ENCODE measurements around the gene B9D1. TPM values are rescaled to one million over a fixed set of nuclear protein-coding genes. Genes with fewer than 3 reads are reported as not detected.

Gene B9D1
- total RNA-seq, 2 experiments from 2014 or later = 21.1 to 38.1 TPM

GRCh38 chr17:19410875-19411620 lies 48.5 kb upstream of the B9D1 start, which contains the start of gene RNF112:
Gene RNF112, plus strand, starts transcription at chr17:19411232. Its CDS starts 177 bp downstream, at chr17:19411409.
- no peak within 1 kb of the TSS for H3K4me2 ChIP-seq (ENCODE audit: low read length)
- H3K9me2 ChIP-seq (ENCODE audit: insufficient read depth, low read length) = no peaks in the 10 kb centered on the region
- H3K9me3 ChIP-seq (ENCODE audit: low read length) = no peaks in the 10 kb centered on the region
- no peak within 1 kb of the TSS for H3K4me3 ChIP-seq (ENCODE audit: low read depth, low read length, poor library complexity, severe bottlenecking)
- POLR2A ChIA-PET = interaction anchor here (0.6 to 1.0 kb wide), 2 partner anchors 9 to 36 kb away, joined by 3 to 4 read pairs; no protein-coding TSS in a partner anchor
- BruUV-seq (replicated peaks) = no TSS peak
- H3K36me3 ChIP-seq (ENCODE audit: insufficient read depth, low read length) = no peaks in the 10 kb centered on the region
- H3K4me1 ChIP-seq (ENCODE audit: insufficient read depth, low read length, poor library complexity, severe bottlenecking) = no peaks in the 10 kb centered on the region
- intact Hi-C loops (cut with micrococcal nuclease; ENCODE audit: unreplicated experiment) = no loop called here
- TF ChIP-seq EZH2phosphoT487 (IDR thresholded peaks at IDR 0.05; ENCODE audit: borderline replicate concordance, low read depth, low read length) (no peak), CTCF (conservative IDR thresholded peaks at IDR 0.05; ENCODE audit: low read length) (no peak)
- no peak for DNase-seq (ENCODE audit: low spot score)
- no peaks in the 10 kb centered on the region for H4K20me1 ChIP-seq (ENCODE audit: insufficient read depth, low read length)
- no peak within 1 kb of the TSS for H2AFZ ChIP-seq (ENCODE audit: low read length)
- H3K27ac ChIP-seq (ENCODE audit: low read depth, low read length, poor library complexity, severe bottlenecking) = no peak within 1 kb of the TSS
- CTCF ChIA-PET (ENCODE audit: unreplicated experiment) = no interaction called here
- H3K79me2 ChIP-seq (ENCODE audit: insufficient read depth, low read depth, low read length) = no peaks in the 10 kb centered on the region

GRCh38 chr17:19410091-19410490 lies 47.6 kb upstream of the B9D1 start:
- TF ChIP-seq EZH2phosphoT487 (IDR thresholded peaks at IDR 0.05; ENCODE audit: borderline replicate concordance, low read depth, low read length) (no peak), CTCF (conservative IDR thresholded peaks at IDR 0.05; ENCODE audit: low read length) (no peak)
- no peak for DNase-seq (ENCODE audit: low spot score)
- no peaks in the 10 kb centered on the region for H3K9me2 ChIP-seq (ENCODE audit: insufficient read depth, low read length)
- H4K20me1 ChIP-seq (ENCODE audit: insufficient read depth, low read length) = no peaks in the 10 kb centered on the region
- no peak overlapping the region for H2AFZ ChIP-seq (ENCODE audit: low read length)
- no peaks in the 10 kb centered on the region for H3K9me3 ChIP-seq (ENCODE audit: low read length)
- intact Hi-C loops (cut with micrococcal nuclease; ENCODE audit: unreplicated experiment) = no loop called here
- H3K4me3 ChIP-seq (ENCODE audit: low read depth, low read length, poor library complexity, severe bottlenecking) = no peak overlapping the region
- CTCF ChIA-PET (ENCODE audit: unreplicated experiment) = no interaction called here
- POLR2A ChIA-PET = no interaction called here
- H3K4me1 ChIP-seq (ENCODE audit: insufficient read depth, low read length, poor library complexity, severe bottlenecking) = no peaks in the 10 kb centered on the region
- H3K27ac ChIP-seq (ENCODE audit: low read depth, low read length, poor library complexity, severe bottlenecking) = no peak overlapping the region
- no TSS peak for BruUV-seq (replicated peaks)
- no peaks in the 10 kb centered on the region for H3K79me2 ChIP-seq (ENCODE audit: insufficient read depth, low read depth, low read length)
- H3K4me2 ChIP-seq (ENCODE audit: low read length) = no peak overlapping the region
- no peaks in the 10 kb centered on the region for H3K36me3 ChIP-seq (ENCODE audit: insufficient read depth, low read length)

GRCh38 chr17:19409509-19409908 lies 47.0 kb upstream of the B9D1 start:
- no peaks in the 10 kb centered on the region for H3K79me2 ChIP-seq (ENCODE audit: insufficient read depth, low read depth, low read length)
- H3K27ac ChIP-seq (ENCODE audit: low read depth, low read length, poor library complexity, severe bottlenecking) = no peak overlapping the region
- no peaks in the 10 kb centered on the region for H3K36me3 ChIP-seq (ENCODE audit: insufficient read depth, low read length)
- no peaks in the 10 kb centered on the region for H3K4me1 ChIP-seq (ENCODE audit: insufficient read depth, low read length, poor library complexity, severe bottlenecking)
- no peaks in the 10 kb centered on the region for H4K20me1 ChIP-seq (ENCODE audit: insufficient read depth, low read length)
- POLR2A ChIA-PET = no interaction called here
- no peaks in the 10 kb centered on the region for H3K9me2 ChIP-seq (ENCODE audit: insufficient read depth, low read length)
- no peaks in the 10 kb centered on the region for H3K9me3 ChIP-seq (ENCODE audit: low read length)
- H3K4me2 ChIP-seq (ENCODE audit: low read length) = no peak overlapping the region
- no peak for TF ChIP-seq CTCF (conservative IDR thresholded peaks at IDR 0.05; ENCODE audit: low read length)
- TF ChIP-seq EZH2phosphoT487 (IDR thresholded peaks at IDR 0.05; ENCODE audit: borderline replicate concordance, low read depth, low read length) = no peak
- CTCF ChIA-PET (ENCODE audit: unreplicated experiment) = no interaction called here
- BruUV-seq (replicated peaks) = no TSS peak
- H2AFZ ChIP-seq (ENCODE audit: low read length) = no peak overlapping the region
- no peak overlapping the region for H3K4me3 ChIP-seq (ENCODE audit: low read depth, low read length, poor library complexity, severe bottlenecking)
- intact Hi-C loops (cut with micrococcal nuclease; ENCODE audit: unreplicated experiment) = no loop called here
- DNase-seq (ENCODE audit: low spot score) = no peak

All from OCI-LY7 (cell line).